Peyer's patch (tissue), 4 donors: ENCODE measurements around the gene CNTRL.

Experiments used
- CTCF ChIP-seq, 6 experiments: fragments of 450-650 bp in 4 of 6; fragments of 200-600 bp in 2 of 6; sonication (generic) in 1 of 6; IDR thresholded peaks; one replicate each; pipeline ENCODE4 v1.5.1; 2017 to 2019; ENCODE audit warnings: antibody characterized with exemption in 6 of 6, mild to moderate bottlenecking in 3 of 6, moderate library complexity in 1 of 6
- POLR2A ChIP-seq, 2 donors: fragments of 450-650 bp; IDR thresholded peaks; one replicate each; pipeline ENCODE4 v1.5.1; 2017; ENCODE audit warnings: antibody characterized with exemption in 2 of 2, mild to moderate bottlenecking in 2 of 2, moderate library complexity in 2 of 2

GRCh38 chr9:121120386-121120785 is 45.6 kb downstream of the CNTRL start:
- TF ChIP-seq CTCF (IDR thresholded peaks at IDR 0.05) = no peak
- TF ChIP-seq POLR2A (IDR thresholded peaks at IDR 0.05) = no peak
